Measurements from ENCODE around the gene COL1A2. TPM values are rescaled to one million over a fixed set of nuclear protein-coding genes. Genes with fewer than 3 reads are reported as not detected.
A peak's percentile ranks its signal among the peaks of the same experiment; 100 is the strongest.

Gene COL1A2
- total RNA-seq, 1 experiment from 2014 or later: 596 TPM

GRCh38 chr7:94410413-94411187 lies 15.9 kb downstream of the COL1A2 start:
- no peak for DNase-seq (ENCODE audit: low read depth)

- DNase-seq (ENCODE audit: low read depth): no peak
Observed at GRCh38 chr7:94411188-94411466, 16.4 kb downstream of the COL1A2 start.

GRCh38 chr7:94412762-94413322 lies 18.1 kb downstream of the COL1A2 start:
- DNase-seq (ENCODE audit: low read depth): no peak

- peak; percentile 45 for DNase-seq (ENCODE audit: low read depth)
Observed at GRCh38 chr7:94414481-94414880, 19.8 kb downstream of the COL1A2 start.

GRCh38 chr7:94414980-94415379 lies 20.3 kb downstream of the COL1A2 start:
- DNase-seq (ENCODE audit: low read depth): no peak

- DNase-seq (ENCODE audit: low read depth): no peak
Observed at GRCh38 chr7:94417306-94417705, 22.6 kb downstream of the COL1A2 start.

GRCh38 chr7:94417901-94418300 lies 23.2 kb downstream of the COL1A2 start:
- no peak for DNase-seq (ENCODE audit: low read depth)

GRCh38 chr7:94418851-94419250 lies 24.2 kb downstream of the COL1A2 start:
- DNase-seq (ENCODE audit: low read depth): no peak

GRCh38 chr7:94420328-94420727 lies 25.6 kb downstream of the COL1A2 start:
- DNase-seq (ENCODE audit: low read depth): no peak

- DNase-seq (ENCODE audit: low read depth): no peak
Observed at GRCh38 chr7:94421681-94422080, 27.0 kb downstream of the COL1A2 start.

GRCh38 chr7:94422136-94422535 lies 27.4 kb downstream of the COL1A2 start:
- DNase-seq (ENCODE audit: low read depth): no peak

GRCh38 chr7:94422827-94423460 lies 28.2 kb downstream of the COL1A2 start:
- DNase-seq (ENCODE audit: low read depth): no peak

GRCh38 chr7:94423863-94424735 lies 29.4 kb downstream of the COL1A2 start:
- no peak for DNase-seq (ENCODE audit: low read depth)

GRCh38 chr7:94425546-94425945 lies 30.9 kb downstream of the COL1A2 start:
- DNase-seq (ENCODE audit: low read depth): no peak

GRCh38 chr7:94426980-94427875 lies 32.5 kb downstream of the COL1A2 start:
- no peak for DNase-seq (ENCODE audit: low read depth)

- DNase-seq (ENCODE audit: low read depth): no peak
Observed at GRCh38 chr7:94429153-94429552, 34.5 kb downstream of the COL1A2 start.

GRCh38 chr7:94431176-94431575 lies 36.5 kb downstream of the COL1A2 start:
- no peak for DNase-seq (ENCODE audit: low read depth)

- no peak for DNase-seq (ENCODE audit: low read depth)
Observed at GRCh38 chr7:94431619-94432280, 37.1 kb downstream of the COL1A2 start.

- DNase-seq (ENCODE audit: low read depth): no peak
Observed at GRCh38 chr7:94432281-94432670, 37.6 kb downstream of the COL1A2 start.

GRCh38 chr7:94432817-94433216 lies 38.1 kb downstream of the COL1A2 start:
- DNase-seq (ENCODE audit: low read depth): no peak

- no peak for DNase-seq (ENCODE audit: low read depth)
Observed at GRCh38 chr7:94433224-94433623, 38.5 kb downstream of the COL1A2 start.
